Rectal smooth muscle tissue (tissue), 1 donor: ENCODE results near the gene COL19A1.

Experiments
- H3K27ac ChIP-seq: one replicate; pipeline ENCODE4 v1.7.0; 2013; ENCODE audit warnings: low read depth, low read length, inconsistent platforms
- H3K27me3 ChIP-seq: one replicate; pipeline ENCODE4 v1.7.0; 2013; ENCODE audit warnings: low read length; ENCODE audit not compliant: control insufficient read depth, insufficient read depth
- H3K36me3 ChIP-seq: one replicate; pipeline ENCODE4 v1.7.0; 2013; ENCODE audit warnings: low read length; ENCODE audit not compliant: control insufficient read depth, insufficient read depth
- H3K4me1 ChIP-seq: one replicate; pipeline ENCODE4 v1.7.0; 2013; ENCODE audit warnings: low read length; ENCODE audit not compliant: control insufficient read depth, insufficient read depth
- H3K4me3 ChIP-seq: one replicate; pipeline ENCODE4 v1.7.0; 2013; ENCODE audit warnings: low read length
- H3K9ac ChIP-seq: one replicate; pipeline ENCODE4 v1.7.0; 2013; ENCODE audit warnings: low read length

Gene COL19A1

DNA sequence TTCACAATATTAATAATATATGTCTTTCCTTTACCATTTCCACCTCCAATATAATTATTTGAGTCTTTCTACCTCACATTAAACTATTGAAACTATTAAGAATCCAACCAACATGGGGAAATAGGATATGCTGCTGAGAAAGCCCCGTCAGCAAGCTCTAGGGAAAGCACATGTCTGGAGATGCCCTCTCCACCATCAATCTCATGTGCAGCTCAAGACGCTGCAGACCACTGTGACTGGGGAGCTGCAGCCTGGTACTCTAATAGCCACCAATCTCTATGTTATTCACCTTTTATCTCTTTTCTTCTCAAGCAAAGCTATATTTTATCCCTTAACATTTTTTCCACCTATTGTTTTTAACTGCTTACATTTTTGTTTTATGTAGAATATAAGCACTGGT, 386.2 kb downstream of the COL19A1 start:
- H3K27me3 ChIP-seq, result no peaks in the 10 kb centered on the region
- H3K9ac ChIP-seq, result no peak overlapping the region
- H3K27ac ChIP-seq, result no peak overlapping the region
- H3K4me1 ChIP-seq, result no peaks in the 10 kb centered on the region
- no peak overlapping the region for H3K4me3 ChIP-seq
- H3K36me3 ChIP-seq, result no peaks in the 10 kb centered on the region

DNA sequence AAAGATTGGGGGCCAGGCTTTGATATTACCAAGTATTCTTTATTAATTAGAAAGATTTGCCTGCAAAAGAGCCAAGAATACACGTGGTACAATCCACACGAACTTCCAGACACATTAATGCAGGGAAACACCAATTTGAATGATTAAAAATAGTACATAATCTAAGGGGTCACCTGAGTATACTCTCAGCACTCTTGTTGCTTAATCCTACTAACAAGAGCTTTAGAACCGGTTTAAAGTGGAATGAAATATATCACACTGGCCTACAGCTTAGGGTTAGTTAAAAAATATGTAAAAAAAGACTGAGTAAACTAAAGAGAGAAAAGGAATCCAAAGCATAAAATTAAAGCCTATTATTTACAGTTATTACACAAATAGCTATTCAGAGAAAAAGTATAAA, 387.6 kb downstream of the COL19A1 start:
- H3K4me3 ChIP-seq, result no peak overlapping the region
- no peak overlapping the region for H3K27ac ChIP-seq
- H3K9ac ChIP-seq, result no peak overlapping the region
- no peaks in the 10 kb centered on the region for H3K4me1 ChIP-seq
- H3K27me3 ChIP-seq, result no peaks in the 10 kb centered on the region
- H3K36me3 ChIP-seq, result no peaks in the 10 kb centered on the region

DNA sequence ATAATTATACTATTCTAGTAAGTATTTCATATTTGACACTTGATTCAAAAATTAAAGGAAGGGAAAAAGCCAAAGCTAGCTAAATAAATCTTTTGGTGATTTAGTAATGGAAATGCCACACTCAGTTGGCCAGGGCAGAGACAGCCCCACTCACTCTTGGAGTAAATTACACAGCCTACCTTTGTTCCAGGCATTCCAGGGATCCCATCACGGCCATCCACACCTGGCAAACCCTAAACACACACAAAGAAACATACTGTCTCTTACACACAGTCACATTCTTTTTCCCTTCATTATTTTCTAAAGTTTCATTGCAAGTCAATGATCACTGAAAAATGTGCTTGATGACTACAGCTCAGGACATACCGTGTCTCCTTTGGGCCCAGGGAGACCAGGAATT, 388.4 kb downstream of the COL19A1 start:
- no peak overlapping the region for H3K4me3 ChIP-seq
- no peak overlapping the region for H3K9ac ChIP-seq
- no peaks in the 10 kb centered on the region for H3K4me1 ChIP-seq
- H3K27me3 ChIP-seq, result no peaks in the 10 kb centered on the region
- H3K27ac ChIP-seq, result no peak overlapping the region
- no peaks in the 10 kb centered on the region for H3K36me3 ChIP-seq

DNA sequence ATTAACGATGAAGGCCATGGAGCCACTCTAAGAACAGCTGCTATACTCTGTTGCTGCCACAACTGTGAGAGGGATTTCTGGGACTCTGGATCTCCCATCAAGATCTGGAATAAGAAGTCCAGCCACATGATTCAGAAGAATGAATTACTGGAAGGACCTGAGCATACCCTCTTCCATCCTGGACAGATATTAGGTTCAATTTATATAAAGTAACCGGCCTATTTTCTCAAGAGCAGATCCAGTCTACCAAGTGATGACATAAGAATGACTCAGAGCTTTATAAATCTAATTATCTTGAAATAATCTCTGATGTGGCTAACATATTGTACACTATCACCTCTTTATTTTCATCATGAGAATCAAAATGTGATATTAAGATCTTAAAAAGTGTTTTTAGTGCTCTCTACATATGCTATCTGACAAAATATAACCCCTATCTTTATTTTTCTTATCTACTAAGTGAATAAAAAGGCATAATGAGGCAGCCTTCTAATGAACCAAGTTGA, 391.5 kb downstream of the COL19A1 start:
- Histone ChIP-seq H3K4me3 (no peak overlapping the region), H3K9ac (no peak overlapping the region), H3K27ac (no peak overlapping the region), H3K4me1 (no peaks in the 10 kb centered on the region), H3K27me3 (no peaks in the 10 kb centered on the region), H3K36me3 (no peaks in the 10 kb centered on the region)

- H3K36me3 ChIP-seq, result no peaks in the 10 kb centered on the region
- no peak overlapping the region for H3K4me3 ChIP-seq
- H3K27ac ChIP-seq, result no peak overlapping the region
- no peaks in the 10 kb centered on the region for H3K4me1 ChIP-seq
- no peaks in the 10 kb centered on the region for H3K27me3 ChIP-seq
- H3K9ac ChIP-seq, result no peak overlapping the region
These were observed 392.1 kb downstream of the COL19A1 start for GRCh38 chr6:70258483-70258882.
